OCI-LY1 (cell line): ENCODE data around the gene MXD1.

Experiments
- H2AFZ ChIP-seq: fragments of 200-600 bp; sonication (generic), shearing (Covaris generic); 2 replicates; pipeline ENCODE4 v1.6.0; 2014; ENCODE audit warnings: antibody characterized with exemption, mild to moderate bottlenecking, low read length
- H3F3A ChIP-seq: fragments of 200-600 bp; sonication (generic), shearing (Covaris generic); 2 replicates; pipeline ENCODE4 v1.6.0; 2014; ENCODE audit warnings: mild to moderate bottlenecking, antibody characterized with exemption, low read length, moderate library complexity; ENCODE audit not compliant: insufficient read depth
- H3K27ac ChIP-seq: fragments of 200-600 bp; sonication (generic); 2 replicates; pipeline ENCODE4 v1.5.1; 2014; ENCODE audit warnings: low read length, mixed run types, mild to moderate bottlenecking, low read depth; ENCODE audit not compliant: poor library complexity, severe bottlenecking
- H3K27me3 ChIP-seq: fragments of 200-600 bp; sonication (generic); 2 replicates; pipeline ENCODE4 v1.6.0; 2014; ENCODE audit warnings: antibody characterized with exemption, mild to moderate bottlenecking, low read length, moderate library complexity; ENCODE audit not compliant: insufficient read depth
- H3K36me3 ChIP-seq: fragments of 200-600 bp; sonication (generic); 2 replicates; pipeline ENCODE4 v1.6.1; 2014; ENCODE audit warnings: mild to moderate bottlenecking, antibody characterized with exemption, low read length, moderate library complexity, mixed read lengths; ENCODE audit not compliant: insufficient read depth
- H3K4me1 ChIP-seq: fragments of 200-600 bp; sonication (generic); 2 replicates; pipeline ENCODE4 v1.5.1; 2014; ENCODE audit warnings: mild to moderate bottlenecking, low read length, moderate library complexity; ENCODE audit not compliant: insufficient read depth, severe bottlenecking
- H3K4me2 ChIP-seq: fragments of 200-600 bp; sonication (generic), shearing (Covaris generic); 2 replicates; pipeline ENCODE4 v1.6.1; 2014; ENCODE audit warnings: low read length
- H3K4me3 ChIP-seq: fragments of 200-600 bp; sonication (generic); 2 replicates; pipeline ENCODE4 v1.5.1; 2014; ENCODE audit warnings: low read length, low read depth, mild to moderate bottlenecking, mixed read lengths; ENCODE audit not compliant: poor library complexity, severe bottlenecking
- H3K79me2 ChIP-seq: fragments of 200-600 bp; shearing (Covaris generic); 2 replicates; pipeline ENCODE4 v1.6.1; 2016; ENCODE audit warnings: mixed run types, low read length, mixed read lengths; ENCODE audit not compliant: insufficient read depth
- H3K9ac ChIP-seq: fragments of 200-600 bp; sonication (generic), shearing (Covaris generic); 2 replicates; pipeline ENCODE4 v1.6.1; 2014; ENCODE audit warnings: mild to moderate bottlenecking, low read length, mixed read lengths
- H3K9me2 ChIP-seq: fragments of 200-600 bp; sonication (generic), shearing (Covaris generic); 2 replicates; pipeline ENCODE4 v1.6.1; 2014; ENCODE audit warnings: low read depth, mild to moderate bottlenecking, low read length, mixed read lengths
- H3K9me3 ChIP-seq: fragments of 200-600 bp; shearing (Covaris generic); 2 replicates; pipeline ENCODE4 v1.6.1; 2014; ENCODE audit warnings: low read length, mixed read lengths
- H4K20me1 ChIP-seq: fragments of 200-600 bp; sonication (generic), shearing (Covaris generic); 2 replicates; pipeline ENCODE4 v1.6.0; 2016; ENCODE audit warnings: mild to moderate bottlenecking, low read length; ENCODE audit not compliant: insufficient read depth
- CTCF ChIP-seq: fragments of 200-600 bp; sonication (generic), shearing (Covaris generic); IDR thresholded peaks from 2 replicates; pipeline ENCODE4 v1.5.1; 2017; ENCODE audit warnings: mild to moderate bottlenecking, antibody characterized with exemption, low read length, moderate library complexity, mixed read lengths
- EZH2 ChIP-seq: fragments of 200-600 bp; sonication (generic), shearing (Covaris generic); IDR thresholded peaks from 2 replicates; pipeline ENCODE4 v1.8.0; 2017; ENCODE audit warnings: borderline replicate concordance, mixed run types, mild to moderate bottlenecking, antibody characterized with exemption, low read length, moderate library complexity, mixed read lengths

MXD1 gene

GRCh38 chr2:69944756-69945155 is 29.8 kb downstream of the MXD1 start:
- no peaks in the 10 kb centered on the region for H3K9me2 ChIP-seq
- TF ChIP-seq EZH2, result no peak
- no peak for TF ChIP-seq CTCF
- H3K4me2 ChIP-seq, result no peak overlapping the region
- no peaks in the 10 kb centered on the region for H4K20me1 ChIP-seq
- no peak overlapping the region for H2AFZ ChIP-seq
- peaks cover 29% of the 10 kb centered on the region; the same call in 1 of the 2 replicates for H3K36me3 ChIP-seq
- H3K9me3 ChIP-seq, result no peaks in the 10 kb centered on the region
- H3K4me3 ChIP-seq, result no peak overlapping the region
- H3K27ac ChIP-seq, result no peak overlapping the region
- no peaks in the 10 kb centered on the region for H3K79me2 ChIP-seq
- peaks cover 11% of the 10 kb centered on the region for H3K4me1 ChIP-seq
- H3F3A ChIP-seq, result no peaks in the 10 kb centered on the region
- H3K27me3 ChIP-seq, result no peaks in the 10 kb centered on the region
- H3K9ac ChIP-seq, result no peak overlapping the region

DNA sequence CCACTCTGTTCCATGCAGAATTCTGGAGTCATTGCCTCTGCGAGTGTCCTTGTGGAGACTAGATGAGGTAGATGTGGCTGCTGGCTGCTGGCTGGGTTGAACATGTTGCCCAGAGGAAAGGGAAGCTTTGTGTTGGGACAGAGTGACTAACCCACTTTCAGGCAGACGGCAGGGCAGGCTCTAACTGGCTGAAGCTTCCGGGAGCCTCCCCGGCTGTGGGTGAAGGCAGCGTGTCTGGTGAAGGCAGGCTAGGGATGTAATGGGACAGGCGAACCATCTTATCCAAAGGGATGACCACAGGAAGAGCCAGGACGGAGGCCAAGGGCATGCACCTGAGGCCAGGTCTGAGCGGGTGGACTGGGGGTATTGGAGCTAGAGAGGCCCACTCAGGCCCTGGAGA is 30.5 kb downstream of the MXD1 start:
- no peak overlapping the region for H3K27ac ChIP-seq
- no peaks in the 10 kb centered on the region for H3K27me3 ChIP-seq
- H3F3A ChIP-seq, result no peaks in the 10 kb centered on the region
- no peaks in the 10 kb centered on the region for H3K79me2 ChIP-seq
- peaks cover 24% of the 10 kb centered on the region; the same call in 1 of the 2 replicates for H3K36me3 ChIP-seq
- no peaks in the 10 kb centered on the region for H4K20me1 ChIP-seq
- H3K4me2 ChIP-seq, result no peak overlapping the region
- H3K9me3 ChIP-seq, result no peaks in the 10 kb centered on the region
- H3K9ac ChIP-seq, result no peak overlapping the region
- H2AFZ ChIP-seq, result no peak overlapping the region
- peaks cover 11% of the 10 kb centered on the region for H3K4me1 ChIP-seq
- no peak for TF ChIP-seq EZH2
- no peak for TF ChIP-seq CTCF
- no peaks in the 10 kb centered on the region for H3K9me2 ChIP-seq
- H3K4me3 ChIP-seq, result no peak overlapping the region

DNA sequence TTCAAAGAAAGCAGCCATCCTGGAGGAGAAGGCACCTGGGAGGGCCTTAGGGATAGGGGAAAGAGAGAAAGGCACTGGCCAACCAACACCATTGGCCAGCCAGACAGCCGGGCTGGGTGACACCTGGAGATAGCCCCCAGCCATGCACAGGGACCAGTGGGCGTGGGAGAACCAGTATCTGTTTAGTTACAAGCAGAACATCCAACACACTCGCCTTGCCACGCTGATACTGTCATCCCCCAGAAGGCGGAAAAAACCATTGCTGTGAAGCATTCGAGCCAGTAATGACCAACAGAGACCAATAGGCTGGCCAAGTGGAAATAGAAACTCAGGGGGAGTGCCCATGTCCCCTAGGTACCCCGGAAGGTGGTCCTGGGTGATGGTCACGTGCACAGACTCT is 31.0 kb downstream of the MXD1 start:
- H3K27ac ChIP-seq, result no peak overlapping the region
- no peaks in the 10 kb centered on the region for H3K27me3 ChIP-seq
- H2AFZ ChIP-seq, result 0 out of 2 replicates have a peak overlapping the region, but pooled peaks have one; percentile 87
- peaks cover 20% of the 10 kb centered on the region; the same call in 1 of the 2 replicates for H3K36me3 ChIP-seq
- no peak for TF ChIP-seq CTCF
- TF ChIP-seq EZH2, result no peak
- H3K4me3 ChIP-seq, result no peak overlapping the region
- no peaks in the 10 kb centered on the region for H3F3A ChIP-seq
- peaks cover 11% of the 10 kb centered on the region for H3K4me1 ChIP-seq
- no peaks in the 10 kb centered on the region for H3K79me2 ChIP-seq
- H3K9ac ChIP-seq, result no peak overlapping the region
- H3K9me3 ChIP-seq, result no peaks in the 10 kb centered on the region
- peak overlapping the region; percentile 57; the same call in 1 of the 2 replicates for H3K4me2 ChIP-seq
- H4K20me1 ChIP-seq, result no peaks in the 10 kb centered on the region
- no peaks in the 10 kb centered on the region for H3K9me2 ChIP-seq
